Colonic mucosa (tissue), 4 donors: Measurements from ENCODE around the gene LAMA1. TPM values are rescaled to one million over a fixed set of nuclear protein-coding genes. Genes with fewer than 3 reads are reported as not detected.
A peak's percentile ranks its signal among the peaks of the same experiment; 100 is the strongest.
"Not testable (repeated sequence)": the region's sequence is repeated elsewhere in the genome, so short reads cannot be mapped to it uniquely, and the experiment has no call there.

Experiments
- DNase-seq: peaks from one replicate; pipeline ENCODE4 v3.0.0-alpha.2; 2020
- H3K27ac ChIP-seq: fragments of 200-600 bp; one replicate; pipeline ENCODE4 v1.8.0; 2021
- H3K27me3 ChIP-seq: fragments of 200-600 bp; one replicate; pipeline ENCODE4 v1.8.0; 2021
- H3K36me3 ChIP-seq: fragments of 200-600 bp; one replicate; pipeline ENCODE4 v1.8.0; 2021
- H3K4me1 ChIP-seq: fragments of 200-600 bp; one replicate; pipeline ENCODE4 v1.8.0; 2021; ENCODE audit warnings: mild to moderate bottlenecking
- H3K4me3 ChIP-seq: fragments of 200-600 bp; one replicate; pipeline ENCODE4 v1.8.0; 2021
- H3K9ac ChIP-seq, 2 donors: one replicate each; pipeline ENCODE4 v1.7.0; 2013; ENCODE audit warnings: control low read depth in 2 of 2, low read depth in 2 of 2, low read length in 2 of 2
- H3K9me3 ChIP-seq: fragments of 200-600 bp; one replicate; pipeline ENCODE4 v1.8.0; 2021
- intact Hi-C: fragments of 100-400 bp; cut with DNase I; formaldehyde crosslinking; loops from one replicate; pipeline ENCODE4 v1.14.1; 2022
- total RNA-seq, 2 donors: library from RNA; stranded (reverse); fragmentation: NEBNext Ultra II Directional in 1 of 2; extraction: Animal tissue kit (Norgen Biotek cat#: 25700) in 1 of 2; gene quantifications; one replicate each; pipeline ENCODE4 v1.2.1, GENCODE V29; 2021
- TF ChIP-seq, protein P1 (sequence below): fragments of 200-600 bp; IDR thresholded peaks from one replicate; pipeline ENCODE4 v1.8.0; 2022; ENCODE audit warnings: antibody characterized with exemption, mild to moderate bottlenecking
- donor health status: healthy.
- donor health status: DM: no; HTN: no; CAD: no.
- donor health status: DM: no; HTN: no; CAD: no.

The LAMA1 gene
- total RNA-seq, 2 donors from 2014 or later, result 7.7 to 24.2 TPM

DNA sequence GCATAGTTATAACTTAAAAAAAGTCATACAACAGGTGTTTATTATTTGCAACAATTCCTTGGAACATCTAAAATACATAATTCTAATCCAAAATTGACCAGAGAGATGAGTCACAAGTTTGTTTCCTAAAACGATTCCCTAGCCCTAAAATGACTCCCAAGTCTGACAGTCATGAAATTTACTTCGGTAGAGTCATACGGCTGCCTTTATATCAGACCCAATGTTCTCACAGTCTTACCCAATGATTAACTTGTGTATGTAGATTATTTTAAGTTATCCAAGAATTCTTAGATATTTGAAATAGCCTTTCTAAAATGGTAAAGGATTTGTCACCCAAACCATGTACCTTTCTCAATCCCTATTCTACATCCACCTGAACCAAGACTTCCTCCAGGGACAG is 174.9 kb downstream of the LAMA1 start:
- no peak overlapping the region for H3K27ac ChIP-seq
- TF ChIP-seq, protein P1, sequence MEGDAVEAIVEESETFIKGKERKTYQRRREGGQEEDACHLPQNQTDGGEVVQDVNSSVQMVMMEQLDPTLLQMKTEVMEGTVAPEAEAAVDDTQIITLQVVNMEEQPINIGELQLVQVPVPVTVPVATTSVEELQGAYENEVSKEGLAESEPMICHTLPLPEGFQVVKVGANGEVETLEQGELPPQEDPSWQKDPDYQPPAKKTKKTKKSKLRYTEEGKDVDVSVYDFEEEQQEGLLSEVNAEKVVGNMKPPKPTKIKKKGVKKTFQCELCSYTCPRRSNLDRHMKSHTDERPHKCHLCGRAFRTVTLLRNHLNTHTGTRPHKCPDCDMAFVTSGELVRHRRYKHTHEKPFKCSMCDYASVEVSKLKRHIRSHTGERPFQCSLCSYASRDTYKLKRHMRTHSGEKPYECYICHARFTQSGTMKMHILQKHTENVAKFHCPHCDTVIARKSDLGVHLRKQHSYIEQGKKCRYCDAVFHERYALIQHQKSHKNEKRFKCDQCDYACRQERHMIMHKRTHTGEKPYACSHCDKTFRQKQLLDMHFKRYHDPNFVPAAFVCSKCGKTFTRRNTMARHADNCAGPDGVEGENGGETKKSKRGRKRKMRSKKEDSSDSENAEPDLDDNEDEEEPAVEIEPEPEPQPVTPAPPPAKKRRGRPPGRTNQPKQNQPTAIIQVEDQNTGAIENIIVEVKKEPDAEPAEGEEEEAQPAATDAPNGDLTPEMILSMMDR, result no peak
- no peaks in the 10 kb centered on the region for H3K4me1 ChIP-seq
- H3K4me3 ChIP-seq, result no peak overlapping the region
- intact Hi-C loops, result no loop called here
- DNase-seq, result no peak
- no peaks in the 10 kb centered on the region for H3K27me3 ChIP-seq
- no peaks in the 10 kb centered on the region for H3K36me3 ChIP-seq
- no peak overlapping the region for H3K9ac ChIP-seq
- no peaks in the 10 kb centered on the region for H3K9me3 ChIP-seq

- no peaks in the 10 kb centered on the region for H3K4me1 ChIP-seq
- no peak for DNase-seq
- no peak overlapping the region for H3K9ac ChIP-seq
- no peaks in the 10 kb centered on the region for H3K27me3 ChIP-seq
- H3K36me3 ChIP-seq, result no peaks in the 10 kb centered on the region
- TF ChIP-seq, protein P1, result no peak
- intact Hi-C loops, result no loop called here
- no peaks in the 10 kb centered on the region for H3K9me3 ChIP-seq
- no peak overlapping the region for H3K4me3 ChIP-seq
- H3K27ac ChIP-seq, result no peak overlapping the region
These were observed 175.6 kb downstream of the LAMA1 start for GRCh38 chr18:6941996-6942395.

GRCh38 chr18:6940451-6940850 is 177.1 kb downstream of the LAMA1 start:
- no peak for DNase-seq
- H3K36me3 ChIP-seq, result no peaks in the 10 kb centered on the region
- no peaks in the 10 kb centered on the region for H3K4me1 ChIP-seq
- no peak overlapping the region for H3K4me3 ChIP-seq
- H3K27ac ChIP-seq, result no peak overlapping the region
- no peaks in the 10 kb centered on the region for H3K9me3 ChIP-seq
- TF ChIP-seq, protein P1, result no peak
- H3K27me3 ChIP-seq, result no peaks in the 10 kb centered on the region
- intact Hi-C loops, result no loop called here
- H3K9ac ChIP-seq, result no peak overlapping the region

GRCh38 chr18:6939972-6940371 is 177.6 kb downstream of the LAMA1 start:
- intact Hi-C loops, result no loop called here
- H3K27me3 ChIP-seq, result no peaks in the 10 kb centered on the region
- H3K9me3 ChIP-seq, result no peaks in the 10 kb centered on the region
- TF ChIP-seq, protein P1, result no peak
- H3K36me3 ChIP-seq, result no peaks in the 10 kb centered on the region
- DNase-seq, result no peak
- no peak overlapping the region for H3K27ac ChIP-seq
- no peak overlapping the region for H3K9ac ChIP-seq
- no peaks in the 10 kb centered on the region for H3K4me1 ChIP-seq
- no peak overlapping the region for H3K4me3 ChIP-seq

DNA sequence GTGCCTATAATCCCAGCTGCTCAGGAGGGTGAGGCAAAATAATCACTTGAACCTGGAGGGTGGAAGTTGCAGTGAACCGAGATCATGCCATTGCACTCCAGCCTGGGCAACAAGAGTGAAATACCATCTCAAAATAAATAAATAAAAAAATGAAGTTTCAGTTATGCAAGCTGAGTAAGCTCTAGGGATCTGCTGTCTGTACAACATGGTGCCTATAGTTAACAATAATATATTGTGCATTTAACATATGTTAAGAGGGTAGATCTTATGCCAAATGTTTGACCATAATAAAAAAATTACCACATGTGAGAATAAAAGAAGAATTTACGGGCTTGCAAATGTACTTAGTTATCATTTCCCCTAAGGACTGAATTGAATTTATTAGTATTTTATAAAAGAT is 179.2 kb downstream of the LAMA1 start:
- peak overlapping the region; percentile 8 for H3K27ac ChIP-seq

DNA sequence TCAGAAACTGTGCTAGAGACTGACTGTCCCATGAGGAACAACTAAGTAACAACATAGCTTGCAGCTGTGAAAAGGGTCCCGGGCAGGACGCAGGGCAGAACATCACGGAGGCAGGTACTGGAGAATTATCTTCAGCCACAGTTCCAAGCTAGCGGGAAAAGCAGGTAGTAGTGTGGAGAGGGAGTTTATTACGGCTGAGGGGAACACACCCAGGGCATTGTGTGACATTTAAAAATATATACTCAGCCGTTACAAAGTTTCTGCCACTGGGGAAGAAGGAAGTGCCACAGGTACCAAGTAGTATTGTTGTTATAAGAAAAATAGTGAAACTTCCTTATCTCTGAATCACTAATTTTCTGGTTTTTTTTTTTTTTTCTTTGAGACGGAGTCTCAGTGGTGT is 179.6 kb downstream of the LAMA1 start:
- H3K9me3 ChIP-seq, result no peaks in the 10 kb centered on the region
- H3K4me3 ChIP-seq, result no peak overlapping the region
- H3K27ac ChIP-seq, result peak overlapping the region; percentile 8
- TF ChIP-seq, protein P1, result no peak
- no peaks in the 10 kb centered on the region for H3K36me3 ChIP-seq
- intact Hi-C loops, result no loop called here
- H3K4me1 ChIP-seq, result no peaks in the 10 kb centered on the region
- no peaks in the 10 kb centered on the region for H3K27me3 ChIP-seq
- no peak for DNase-seq
- H3K9ac ChIP-seq, result no peak overlapping the region

More for the DNA sequence above, 179.2 kb downstream of the LAMA1 start:
- H3K27me3 ChIP-seq, intact Hi-C loops, H3K36me3 ChIP-seq, DNase-seq, H3K4me1 ChIP-seq, H3K9me3 ChIP-seq, H3K9ac ChIP-seq, H3K4me3 ChIP-seq: not testable (repeated sequence)
